Muscle of back (tissue), 13 donors: ENCODE data around the gene SETD1A. TPM values are rescaled to one million over a fixed set of nuclear protein-coding genes. Genes with fewer than 3 reads are reported as not detected.

Experiments
- DNase-seq, 3 donors: peaks; one replicate each; pipeline versions ENCODE4 v3.0.0 to v3.0.0-alpha.2; 2013
- long read RNA-seq, 9 donors: transcript quantifications; one replicate each; lab custom pipeline, GENCODE V29; 2026
- polyA plus RNA-seq, 10 donors: library from polyadenylated mRNA; unstranded; fragments of 120-200 nt; gene quantifications; one replicate each; pipeline ENCODE4 v1.2.1, GENCODE V29; 2013; ENCODE audit not compliant: insufficient read length in 10 of 10

The SETD1A gene
- polyA plus RNA-seq, result 10 to 100 TPM in 9 of 10 donors, 1 to 10 TPM in 1; 9.5 to 15.9 (median 11.3) TPM
- long read RNA-seq, donor 1, result 0 reads
- long read RNA-seq, donor 2, result 0 reads
- long read RNA-seq, donor 3, result 0 reads
- long read RNA-seq, donor 4, result 0 reads
- long read RNA-seq, donor 5, partial matches to known transcripts, result 16 of 16 reads
- long read RNA-seq, donor 5, other reads (novel, unspliced or antisense), result 0 of 16 reads
- long read RNA-seq, donor 6, result 0 reads
- long read RNA-seq, donor 7, partial matches to known transcripts, result 0 of 5 reads
- long read RNA-seq, donor 7, other reads (novel, unspliced or antisense), result 5 of 5 reads
- long read RNA-seq, donor 8, result 0 reads
- long read RNA-seq, donor 9, result 0 reads

GRCh38 chr16:30957456-30958174, at the start of gene SETD1A:
SETD1A (plus strand) TSS chr16:30957754; CDS start chr16:30958732, 978 bp downstream.
- DNase-seq, result peak; percentile 96 to 98 (median 96)

- no peak for DNase-seq
These were observed 47.0 kb upstream of the SETD1A start for GRCh38 chr16:30910427-30911029.

- DNase-seq, result no peak
These were observed 44.7 kb upstream of the SETD1A start for GRCh38 chr16:30912794-30913412.

- no peak for DNase-seq
These were observed 42.7 kb upstream of the SETD1A start for GRCh38 chr16:30914830-30915229.

GRCh38 chr16:30918614-30919013, 38.9 kb upstream of the SETD1A start:
- DNase-seq, result no peak

GRCh38 chr16:30920891-30921290, 36.7 kb upstream of the SETD1A start:
- DNase-seq, result no peak

GRCh38 chr16:30921459-30921747, 36.2 kb upstream of the SETD1A start:
- DNase-seq, result no peak

- DNase-seq, result peak; percentile 91 to 97 (median 95)
These were observed 35.7 kb upstream of the SETD1A start for GRCh38 chr16:30921748-30922419.

GRCh38 chr16:30922420-30922959, 35.1 kb upstream of the SETD1A start:
- DNase-seq, result peak; percentile 100

GRCh38 chr16:30922960-30923535, 34.5 kb upstream of the SETD1A start:
- peak; percentile 100 for DNase-seq

GRCh38 chr16:30923554-30924075, 33.9 kb upstream of the SETD1A start, which contains the start of gene FBXL19:
FBXL19 (plus strand) TSS chr16:30923572; CDS start chr16:30925755, 2,183 bp downstream.
- no peak for DNase-seq

- DNase-seq, result peak in 1 of 3 donors; percentile 57
These were observed 33.3 kb upstream of the SETD1A start for GRCh38 chr16:30924076-30924912.

GRCh38 chr16:30924913-30925631, 32.5 kb upstream of the SETD1A start:
- DNase-seq, result peak in 1 of 3 donors; percentile 47

GRCh38 chr16:30925632-30925987, 31.9 kb upstream of the SETD1A start:
- DNase-seq, result no peak

GRCh38 chr16:30925995-30926811, 31.4 kb upstream of the SETD1A start:
- no peak for DNase-seq

GRCh38 chr16:30926937-30927788, 30.4 kb upstream of the SETD1A start:
- no peak for DNase-seq

- peak in 2 of 3 donors; percentile 39 to 86 for DNase-seq
These were observed 29.7 kb upstream of the SETD1A start for GRCh38 chr16:30927789-30928378.
